ENCODE results near the gene ZNF423. TPM values are rescaled to one million over a fixed set of nuclear protein-coding genes. Genes with fewer than 3 reads are reported as not detected.

ZNF423 gene
- total RNA-seq, 4 donors from 2014 or later, result 0.67 to 3.7 (median 2.2) TPM

DNA sequence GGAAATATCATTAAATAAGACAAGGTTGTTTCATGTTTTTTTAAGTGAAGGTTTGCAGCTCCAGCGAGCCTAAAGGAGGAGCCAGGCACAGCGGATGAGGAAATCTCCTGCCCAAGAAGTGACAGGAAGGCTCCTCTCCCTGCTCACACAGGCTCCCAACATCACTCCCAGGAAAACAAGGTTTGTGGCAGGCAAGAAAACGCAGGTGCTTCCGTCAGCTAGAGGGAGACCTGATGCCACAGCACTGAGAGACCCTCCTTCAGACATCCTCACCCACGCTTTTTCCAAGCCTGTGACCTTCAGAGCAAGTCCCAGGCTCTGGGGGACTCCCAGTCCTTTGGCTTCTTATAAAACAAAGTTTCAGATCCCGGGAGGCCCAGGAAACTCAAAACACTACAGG is 89.7 kb downstream of the ZNF423 start:
- intact Hi-C loops (cut with DNase I; ENCODE audit: low total_unique reads), result no loop called here
- DNase-seq (ENCODE audit: low spot score in 2 of 2), result no peak
- no peak for TF ChIP-seq POLR2A (IDR thresholded peaks at IDR 0.05)
- TF ChIP-seq CTCF (IDR thresholded peaks at IDR 0.05), result no peak
- 69% methylated on average over 6 of the region's 6 CpGs for WGBS, 2 donors
- no peak overlapping the region for H3K4me3 ChIP-seq (ENCODE audit: low read depth, poor library complexity, severe bottlenecking)

DNA sequence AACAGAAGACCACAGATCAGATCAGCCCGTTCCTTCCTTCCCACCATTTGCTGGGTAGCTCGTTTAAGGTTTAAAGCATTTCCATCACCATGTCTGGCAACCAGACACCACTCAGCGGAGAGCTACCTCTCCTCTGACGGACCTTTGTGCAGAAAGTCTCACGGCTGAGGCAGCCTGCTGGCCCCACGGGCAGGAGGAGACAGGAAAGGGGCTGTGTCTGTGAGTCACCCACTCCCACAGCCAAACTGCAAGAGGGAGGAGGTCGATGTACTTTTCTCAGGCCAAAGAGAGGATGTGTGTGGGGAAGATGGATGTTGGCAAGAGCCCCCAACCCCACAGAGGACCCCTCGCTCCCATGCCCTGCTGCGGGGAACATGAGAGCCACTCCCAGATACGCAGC is 92.1 kb downstream of the ZNF423 start:
- intact Hi-C loops (cut with DNase I; ENCODE audit: low total_unique reads), result no loop called here
- WGBS, 2 donors, result 78 to 81% methylated on average over 10 of the region's 10 CpGs
- H3K4me3 ChIP-seq (ENCODE audit: low read depth, poor library complexity, severe bottlenecking), result no peak overlapping the region
- no peak for DNase-seq (ENCODE audit: low spot score in 2 of 2)
- no peak for TF ChIP-seq POLR2A (IDR thresholded peaks at IDR 0.05)
- no peak for TF ChIP-seq CTCF (IDR thresholded peaks at IDR 0.05)

DNA sequence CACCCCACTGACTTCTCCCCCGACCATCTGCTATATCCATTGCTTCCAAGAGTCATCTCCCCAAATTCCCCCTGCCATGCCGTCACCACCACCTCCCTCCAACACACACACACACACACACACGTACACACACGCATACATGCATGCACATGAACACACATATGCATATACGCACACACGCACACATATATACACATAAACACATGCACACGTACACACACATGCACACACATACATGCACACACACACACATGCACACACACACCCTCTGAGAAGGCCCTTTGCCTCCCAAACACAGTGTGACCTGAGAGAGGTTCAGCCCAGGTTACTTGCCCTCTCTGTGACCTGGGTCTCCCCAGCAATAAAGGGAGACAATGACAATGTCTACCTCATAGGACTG is 95.1 kb downstream of the ZNF423 start:
- intact Hi-C loops (cut with DNase I; ENCODE audit: low total_unique reads), result no loop called here
- 93 to 96% methylated on average over 7 of the region's 7 CpGs for WGBS, 2 donors
- H3K4me3 ChIP-seq (ENCODE audit: low read depth, poor library complexity, severe bottlenecking), result no peak overlapping the region
- no peak for TF ChIP-seq POLR2A (IDR thresholded peaks at IDR 0.05)
- no peak for TF ChIP-seq CTCF (IDR thresholded peaks at IDR 0.05)
- DNase-seq (ENCODE audit: low spot score in 2 of 2), result no peak

- no peak overlapping the region for H3K4me3 ChIP-seq (ENCODE audit: low read depth, poor library complexity, severe bottlenecking)
- 79 to 82% methylated on average over 9 of the region's 9 CpGs for WGBS, 2 donors
- intact Hi-C loops (cut with DNase I; ENCODE audit: low total_unique reads), result no loop called here
- TF ChIP-seq POLR2A (IDR thresholded peaks at IDR 0.05) (no peak), CTCF (IDR thresholded peaks at IDR 0.05) (no peak)
- no peak for DNase-seq (ENCODE audit: low spot score in 2 of 2)
Observed at GRCh38 chr16:49757559-49758069, 98.3 kb downstream of the ZNF423 start.

DNA sequence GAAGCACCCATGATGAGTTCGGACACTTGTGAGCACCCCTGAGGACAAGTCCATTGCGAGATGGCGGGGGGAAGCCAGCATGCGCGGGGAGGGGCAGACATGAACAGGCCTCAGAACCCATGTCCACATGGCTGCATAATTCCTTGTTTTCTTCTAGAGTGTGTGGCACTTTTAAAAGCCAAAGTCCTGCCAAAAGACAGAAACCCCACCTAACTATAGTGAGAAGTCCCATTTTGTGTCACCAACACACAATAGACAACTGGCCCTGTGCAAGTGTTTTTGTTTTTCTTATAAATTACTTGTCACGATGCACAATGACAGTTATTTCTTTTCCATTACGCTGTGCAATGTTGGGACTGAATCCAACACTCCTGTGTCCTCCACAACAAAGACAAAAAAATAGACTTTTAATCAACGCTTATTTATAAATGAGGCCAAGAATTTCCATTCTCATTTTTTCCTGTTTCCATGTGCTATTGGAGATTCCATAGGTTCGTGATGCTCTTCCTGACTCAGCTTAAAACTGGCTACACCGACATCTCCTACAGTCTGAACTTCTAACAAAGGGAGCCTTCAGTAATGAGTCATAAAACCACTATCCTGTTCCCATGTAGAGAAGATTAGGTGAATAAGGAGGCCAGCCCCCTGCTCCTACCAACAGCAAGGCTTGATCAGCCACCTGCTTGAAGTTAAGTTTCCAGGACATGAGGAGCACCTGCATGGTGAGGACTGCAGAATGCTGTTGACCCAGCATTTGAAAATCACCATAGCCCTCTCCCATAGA is 98.9 kb downstream of the ZNF423 start:
- WGBS, 2 donors, result 80 to 87% methylated on average over 10 of the region's 10 CpGs
- no peak for DNase-seq (ENCODE audit: low spot score in 2 of 2)

More for the DNA sequence above, 98.9 kb downstream of the ZNF423 start:
- intact Hi-C loops (cut with DNase I; ENCODE audit: low total_unique reads), result no loop called here
- no peak overlapping the region for H3K4me3 ChIP-seq (ENCODE audit: low read depth, poor library complexity, severe bottlenecking)
- TF ChIP-seq POLR2A (IDR thresholded peaks at IDR 0.05) (no peak), CTCF (IDR thresholded peaks at IDR 0.05) (no peak)

Measured in lower leg skin (tissue), 4 donors.